Stimulated activated CD4-positive, alpha-beta T cell treated with anti-CD3 and anti-CD28 coated beads, Interleukin-4, amount 100 ng/mL, for 4 hours (primary cell): ENCODE data around the gene P2RY2.

ENCODE experiments used
- DNase-seq, 2 experiments: peaks; one replicate each; pipeline ENCODE4 v3.0.0-alpha.2; 2020

The P2RY2 gene

DNA sequence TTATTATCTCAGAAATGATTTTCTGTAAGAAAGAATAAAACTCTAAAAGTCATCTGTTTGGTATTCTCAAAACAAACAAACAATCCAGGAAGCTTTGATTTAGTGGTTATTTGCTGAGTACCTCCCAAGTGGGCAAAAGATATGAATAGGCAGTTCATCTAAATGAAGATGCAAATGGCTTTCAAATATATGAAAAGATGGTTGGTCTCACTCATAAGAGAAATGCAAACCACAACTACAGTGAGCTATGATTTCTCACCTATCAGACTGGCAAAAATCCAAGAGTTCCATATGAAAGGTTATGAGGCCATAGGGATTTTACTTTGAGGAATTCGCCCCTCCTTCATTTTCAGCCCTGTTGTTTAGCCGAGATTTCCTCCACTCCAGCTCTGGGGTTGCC lies 11.3 kb upstream of the P2RY2 start:
- DNase-seq, result no peak

- no peak for DNase-seq
Measured at GRCh38 chr11:73209892-73210291, 8.2 kb upstream of the P2RY2 start.

- no peak for DNase-seq
Measured at GRCh38 chr11:73210916-73211667, 7.0 kb upstream of the P2RY2 start.

- no peak for DNase-seq
Measured at GRCh38 chr11:73213196-73214143, 4.6 kb upstream of the P2RY2 start.

DNA sequence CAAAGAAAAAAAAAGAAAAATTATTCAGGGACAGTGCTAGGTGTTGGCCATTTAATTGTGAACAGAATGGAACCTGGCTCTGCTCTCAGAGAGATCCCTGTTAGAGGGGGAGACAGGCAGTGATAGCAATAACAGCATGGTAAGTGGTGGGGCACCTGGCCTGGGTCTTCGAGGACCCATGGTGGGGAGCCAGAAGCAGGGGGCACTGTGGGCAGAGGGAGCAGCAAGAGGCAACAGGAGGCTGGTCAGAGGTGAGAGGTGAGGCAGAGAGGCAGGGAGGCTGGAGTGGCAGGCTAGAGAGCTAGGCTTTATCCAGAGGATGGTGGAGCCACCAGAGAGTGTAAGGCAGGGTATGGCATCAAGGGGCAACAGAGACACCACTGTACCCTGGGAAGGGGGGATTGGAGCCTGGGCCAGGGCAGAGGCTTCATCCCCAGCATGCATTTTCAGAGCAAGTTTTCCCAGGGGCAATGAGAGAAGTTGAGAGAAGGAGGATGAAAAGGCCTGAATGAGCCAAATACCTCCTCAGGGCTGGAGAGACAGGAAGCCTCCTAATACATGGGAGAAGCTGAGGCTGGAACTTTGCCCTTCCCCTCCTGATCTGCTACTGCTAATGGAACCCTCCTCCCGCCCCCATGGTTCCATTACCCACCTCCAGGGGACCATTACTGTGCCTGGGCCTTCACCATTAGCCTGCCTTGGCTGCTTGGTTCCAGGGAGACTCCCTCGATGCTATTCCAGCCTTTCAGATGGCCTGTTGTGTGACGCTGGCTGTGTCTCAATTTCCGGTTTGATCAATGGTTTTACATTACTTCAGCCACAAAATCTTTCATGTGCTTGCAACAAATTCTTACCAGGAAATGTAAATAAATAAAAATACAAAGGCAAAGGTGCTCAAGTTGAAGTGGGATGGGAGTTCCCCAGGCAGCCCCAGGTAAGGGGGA lies 2.6 kb upstream of the P2RY2 start:
- no peak for DNase-seq

DNA sequence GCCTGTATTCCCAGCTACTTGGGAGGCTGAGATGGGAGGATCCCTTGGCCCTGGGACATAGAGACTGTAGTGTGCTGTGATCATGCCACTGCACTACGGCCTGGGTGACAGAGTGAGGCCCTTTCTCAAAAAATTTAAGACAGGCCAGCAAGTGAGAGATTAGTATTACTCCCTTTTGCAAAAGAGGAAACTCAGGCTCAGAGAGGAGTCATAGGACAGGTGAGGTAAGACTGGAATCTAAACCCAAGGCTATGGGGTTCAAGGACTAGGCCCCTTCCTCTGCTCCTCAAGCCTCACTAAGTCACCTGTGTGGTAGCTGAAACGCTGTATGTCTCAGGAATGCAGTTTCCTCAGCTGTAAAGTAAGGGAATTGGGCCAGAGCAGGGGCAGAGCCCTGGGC lies 1.6 kb upstream of the P2RY2 start:
- DNase-seq, result no peak

DNA sequence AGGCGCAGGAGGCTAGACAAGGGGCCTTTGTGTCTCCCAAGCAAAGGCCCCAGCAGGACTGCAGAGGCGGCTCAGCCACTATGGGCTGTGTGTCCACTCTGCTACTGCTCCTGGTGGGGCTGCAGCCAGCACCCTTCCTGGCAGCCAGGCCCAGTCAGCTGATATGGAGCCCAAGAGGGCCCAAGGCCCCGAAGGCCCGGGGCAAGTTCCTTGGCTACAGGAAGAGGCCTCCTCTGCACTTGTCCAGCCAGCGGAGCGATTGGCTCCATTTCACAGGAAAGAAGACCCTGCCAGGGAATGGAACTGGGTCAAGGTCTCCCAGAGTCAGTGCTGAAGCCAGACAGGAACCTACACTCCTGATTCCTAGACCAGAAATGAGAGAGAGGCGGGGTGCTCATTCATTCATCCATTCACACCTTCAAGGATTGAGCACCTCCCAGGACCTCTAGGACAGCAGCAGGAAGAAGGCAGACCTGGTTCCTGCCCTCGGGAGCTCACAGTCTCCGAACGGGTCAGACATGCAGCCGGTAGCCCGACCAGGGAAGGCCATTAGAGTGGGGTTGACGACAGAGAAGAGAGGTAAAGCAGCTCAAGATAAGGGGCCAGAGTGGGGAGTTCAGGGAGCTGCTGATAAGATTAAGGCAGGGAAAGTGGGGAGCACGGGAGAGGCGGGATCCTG lies 811 bp upstream of the P2RY2 start:
- no peak for DNase-seq

DNA sequence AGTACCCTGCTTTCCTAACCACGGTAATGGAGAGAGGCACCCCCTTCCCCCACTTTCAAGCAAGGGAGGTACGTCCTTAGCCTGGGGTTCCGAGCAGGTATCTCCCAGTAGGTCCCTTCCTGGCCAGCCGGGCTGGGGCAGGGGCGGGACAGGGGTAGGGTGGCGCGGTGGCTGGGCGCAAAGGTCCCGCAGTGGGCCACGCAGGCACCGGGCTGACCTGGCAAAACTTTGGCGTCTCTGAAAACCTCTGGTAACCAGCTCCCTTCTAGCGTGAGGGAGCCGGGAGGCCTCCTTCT lies 323 bp upstream of the P2RY2 start:
- no peak for DNase-seq

- no peak for DNase-seq
Measured at GRCh38 chr11:73218830-73219215, 742 bp downstream of the P2RY2 start.

GRCh38 chr11:73219396-73220285 lies 1.6 kb downstream of the P2RY2 start:
- no peak for DNase-seq

DNA sequence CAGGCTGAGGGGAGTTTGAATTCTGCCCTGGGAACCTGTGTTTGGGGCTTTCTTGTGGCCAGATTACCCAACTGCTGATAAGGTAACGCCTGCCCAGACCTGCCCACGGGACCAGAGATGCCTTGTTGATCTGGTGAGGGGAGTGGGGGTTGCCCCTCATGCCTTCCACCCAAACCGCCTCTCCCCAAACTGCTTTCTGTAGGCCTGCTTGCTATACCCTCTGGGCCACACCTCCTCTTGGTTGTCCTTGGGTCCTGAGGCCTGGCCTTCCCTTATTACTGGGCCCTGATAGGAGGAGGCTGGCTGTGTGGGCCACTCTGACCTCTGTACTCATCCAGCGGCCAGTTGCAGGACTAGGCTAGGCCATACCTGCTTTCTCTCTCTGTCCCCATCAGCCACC lies 3.4 kb downstream of the P2RY2 start:
- DNase-seq, result no peak

DNA sequence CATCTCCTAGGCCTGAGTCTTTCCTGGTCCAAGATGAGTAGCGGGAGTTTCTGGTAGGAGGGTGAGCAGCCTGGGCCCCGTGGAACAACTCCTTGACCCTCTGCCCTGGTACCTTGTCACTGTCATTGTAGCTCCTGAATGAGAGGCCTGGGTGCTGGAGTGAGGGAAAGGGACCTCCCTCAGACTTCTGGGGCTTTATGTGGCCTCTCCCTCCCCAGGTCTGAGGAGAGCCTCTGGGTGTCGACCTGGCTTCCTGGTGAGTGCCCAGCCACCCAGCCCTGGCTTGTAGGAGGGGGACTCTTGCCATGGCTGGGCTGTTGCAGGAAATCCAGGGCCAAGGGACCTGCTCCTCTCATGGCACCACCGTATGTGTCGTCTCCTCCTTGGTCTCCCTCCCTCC lies 3.9 kb downstream of the P2RY2 start:
- no peak for DNase-seq

- no peak for DNase-seq
Measured at GRCh38 chr11:73223998-73224730, 6.1 kb downstream of the P2RY2 start.

DNA sequence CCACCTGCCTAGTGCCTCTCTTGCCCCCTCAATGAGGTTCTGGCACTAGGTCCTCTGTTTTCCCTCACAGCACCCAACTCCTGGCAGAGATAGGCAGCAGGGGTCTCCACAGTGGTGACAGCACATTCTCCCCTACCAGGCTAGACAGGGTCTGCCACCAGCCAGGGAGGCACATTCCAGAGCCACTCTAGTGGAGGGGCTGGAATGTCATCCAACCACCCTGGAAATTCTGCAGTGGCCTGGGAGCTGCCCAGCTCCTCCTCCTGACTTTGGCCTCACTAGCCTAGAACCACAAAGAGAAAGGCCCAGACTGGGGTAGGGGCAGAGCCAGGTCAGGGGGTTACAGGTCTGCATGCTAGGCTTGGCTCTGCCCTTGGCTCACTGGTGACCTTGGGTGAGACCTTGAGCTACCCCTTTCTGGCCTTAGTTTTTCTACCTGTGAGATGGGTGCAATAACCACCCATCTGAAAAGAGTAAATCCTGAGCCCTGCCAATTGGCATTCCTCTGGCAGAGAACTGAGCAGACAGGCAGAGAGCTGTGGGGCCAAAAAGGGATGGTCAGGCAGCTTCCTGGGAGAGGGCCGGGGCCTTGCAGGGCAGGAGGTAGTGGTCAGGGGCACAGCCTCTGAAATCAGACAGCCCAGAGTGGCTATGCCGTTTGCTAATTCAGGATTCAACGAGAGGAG lies 7.1 kb downstream of the P2RY2 start:
- no peak for DNase-seq

DNA sequence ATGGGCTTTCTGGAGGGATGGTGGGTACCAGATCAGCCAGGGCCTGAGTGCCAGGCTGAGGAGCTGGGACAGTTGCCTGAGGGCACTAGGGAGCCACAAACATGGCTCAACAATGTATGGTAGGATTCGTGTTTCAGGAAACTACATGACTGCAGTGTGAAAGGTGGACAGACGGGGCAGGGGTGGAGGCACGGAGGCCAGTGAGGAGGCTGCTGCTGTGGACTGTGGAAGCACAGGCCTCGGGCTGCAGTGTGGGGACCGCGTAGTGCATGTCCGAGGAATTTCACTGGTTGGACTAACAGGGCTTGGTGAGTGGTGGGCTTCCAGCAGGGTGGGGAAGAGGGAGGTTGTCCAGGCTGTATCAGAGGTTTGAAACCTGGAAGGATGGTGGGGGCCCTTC lies 7.8 kb downstream of the P2RY2 start:
- no peak for DNase-seq

DNA sequence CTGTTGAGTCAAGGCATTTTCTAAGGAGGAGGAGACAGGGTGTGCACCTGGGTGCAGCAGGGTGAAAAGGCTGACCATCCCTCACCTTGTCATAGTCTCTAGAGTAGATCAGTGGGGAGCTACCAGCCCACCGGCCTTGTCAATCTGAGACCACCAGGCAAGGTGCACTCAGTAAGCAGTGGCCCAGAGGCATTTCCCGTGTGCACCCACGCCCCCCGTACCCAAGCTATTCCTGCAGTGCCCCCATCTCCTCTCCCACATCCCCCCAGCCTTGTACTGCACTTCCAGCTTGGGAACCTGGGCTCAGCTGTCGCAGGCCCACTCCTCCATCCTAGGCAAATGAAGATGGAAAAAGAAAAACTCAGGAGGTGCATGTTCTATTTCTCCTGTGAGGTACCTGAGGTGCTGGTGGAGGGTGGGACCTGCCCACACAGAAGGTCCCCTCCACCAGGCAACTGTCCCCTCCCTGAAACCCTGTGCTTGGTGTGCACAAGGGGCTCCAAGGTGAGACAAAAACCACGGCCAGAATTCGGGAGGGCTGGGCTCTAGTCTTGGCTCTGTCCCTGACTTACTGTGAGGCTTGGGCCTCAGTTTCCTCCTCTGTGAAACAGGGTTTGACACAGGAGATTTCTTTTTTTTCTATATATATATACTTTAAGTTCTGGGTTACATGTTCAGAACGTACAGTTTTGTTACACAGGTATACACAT lies 8.4 kb downstream of the P2RY2 start:
- DNase-seq, result no peak

DNA sequence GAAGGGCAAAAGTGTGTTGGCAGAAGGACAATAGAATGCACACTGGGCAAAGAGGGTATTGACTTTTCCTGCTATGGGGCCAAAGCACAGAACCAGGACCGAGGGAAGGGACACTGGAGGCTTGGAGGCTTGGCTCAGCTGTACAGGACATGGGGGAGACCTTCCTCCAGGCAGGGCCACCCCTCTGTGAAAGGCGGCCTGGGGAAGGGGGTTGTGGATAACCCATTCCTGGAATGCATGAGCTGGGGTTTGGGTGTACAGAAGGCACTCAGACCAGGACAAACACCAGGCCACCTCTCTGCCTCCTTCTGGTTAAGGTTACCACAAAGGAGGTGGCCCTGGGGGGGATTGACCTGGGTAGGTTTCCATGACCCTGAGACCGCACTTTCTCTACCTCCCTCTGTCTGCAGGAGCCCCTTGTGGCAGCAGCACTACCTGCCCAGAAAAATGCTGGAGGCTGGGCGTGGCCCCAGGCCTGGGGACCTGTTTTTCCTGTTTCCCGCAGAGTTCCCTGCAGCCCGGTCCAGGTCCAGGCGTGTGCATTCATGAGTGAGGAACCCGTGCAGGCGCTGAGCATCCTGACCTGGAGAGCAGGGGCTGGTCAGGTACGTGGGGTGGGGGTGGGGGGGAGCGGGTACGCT lies 9.6 kb downstream of the P2RY2 start:
- DNase-seq, result no peak

- DNase-seq, result no peak
Measured at GRCh38 chr11:73228268-73229134, 10.4 kb downstream of the P2RY2 start.
